Mesendoderm (in vitro differentiated cells): ENCODE data around the gene NRXN3.

Source experiments
- DNase-seq: peaks from one replicate; pipeline ENCODE4 v3.0.0; 2013
- H2AK5ac ChIP-seq: 2 replicates; pipeline ENCODE4 v1.6.1; 2013; ENCODE audit warnings: low read length, inconsistent platforms
- H2BK120ac ChIP-seq: 2 replicates; pipeline ENCODE4 v1.6.1; 2013; ENCODE audit warnings: low read depth, mild to moderate bottlenecking, low read length, moderate library complexity, mixed read lengths
- H2BK15ac ChIP-seq: replicated peaks from 2 replicates; pipeline ENCODE4 v1.6.1; 2013; ENCODE audit warnings: low read depth, mild to moderate bottlenecking, moderate library complexity
- H2BK5ac ChIP-seq: 2 replicates; pipeline ENCODE4 v1.6.1; 2013; ENCODE audit warnings: low read length, inconsistent platforms
- H3K18ac ChIP-seq: 2 replicates; pipeline ENCODE4 v1.6.1; 2013; ENCODE audit warnings: mild to moderate bottlenecking, low read length, mixed read lengths
- H3K23ac ChIP-seq: one replicate; pipeline ENCODE4 v1.6.1; 2013; ENCODE audit warnings: low read length
- H3K27ac ChIP-seq: 2 replicates; pipeline ENCODE4 v1.5.1; 2013; ENCODE audit warnings: low read depth, mild to moderate bottlenecking, inconsistent platforms, low read length, moderate library complexity
- H3K27me3 ChIP-seq: 2 replicates; pipeline ENCODE4 v1.6.1; 2013; ENCODE audit warnings: low read length, control low read depth, mild to moderate bottlenecking, inconsistent platforms; ENCODE audit not compliant: insufficient read depth, poor library complexity
- H3K36me3 ChIP-seq: 2 replicates; pipeline ENCODE4 v1.6.1; 2013; ENCODE audit warnings: low read length, inconsistent platforms; ENCODE audit not compliant: control insufficient read depth, insufficient read depth
- H3K4ac ChIP-seq: one replicate; pipeline ENCODE4 v1.6.1; 2013; ENCODE audit warnings: low read depth, mild to moderate bottlenecking, low read length, moderate library complexity
- H3K4me1 ChIP-seq: 2 replicates; pipeline ENCODE4 v1.6.1; 2013; ENCODE audit warnings: low read depth, low read length, inconsistent platforms; ENCODE audit not compliant: control insufficient read depth
- H3K4me2 ChIP-seq: 2 replicates; pipeline ENCODE4 v1.6.1; 2013; ENCODE audit warnings: low read length
- H3K4me3 ChIP-seq: 2 replicates; pipeline ENCODE4 v1.5.1; 2013; ENCODE audit warnings: mild to moderate bottlenecking, low read length
- H3K56ac ChIP-seq: one replicate; pipeline ENCODE4 v1.6.1; 2013; ENCODE audit warnings: low read length
- H3K79me1 ChIP-seq: 2 replicates; pipeline ENCODE4 v1.6.1; 2013; ENCODE audit warnings: low read length, inconsistent platforms
- H3K79me2 ChIP-seq: 2 replicates; pipeline ENCODE4 v1.6.1; 2013; ENCODE audit warnings: mild to moderate bottlenecking, low read length; ENCODE audit not compliant: control insufficient read depth, insufficient read depth
- H3K9ac ChIP-seq: 2 replicates; pipeline ENCODE4 v1.6.1; 2013; ENCODE audit warnings: low read length, inconsistent platforms
- H4K5ac ChIP-seq: one replicate; pipeline ENCODE4 v1.6.1; 2013; ENCODE audit warnings: low read length
- H4K8ac ChIP-seq: one replicate; pipeline ENCODE4 v1.6.1; 2013; ENCODE audit warnings: low read depth, mild to moderate bottlenecking, control low read depth, low read length, moderate library complexity
- WGBS: extraction: QIAGEN DNeasy Blood & Tissue Kit; methylation state at CpG from one replicate; pipeline ENCODE4 v1.1.7; 2013; ENCODE audit warnings: low lambda C conversion rate, missing lambda C conversion rate; ENCODE audit not compliant: insufficient coverage; ENCODE audit errors: extremely low coverage; 5-methylcytosine and 5-hydroxymethylcytosine counted together

NRXN3 gene

GRCh38 chr14:79376557-79376956, 1206.4 kb downstream of the NRXN3 start:
- no peaks in the 10 kb centered on the region for H3K79me1 ChIP-seq
- H2BK5ac ChIP-seq, result no peak overlapping the region
- H4K8ac ChIP-seq, result no peak overlapping the region
- H3K4ac ChIP-seq, result no peak overlapping the region
- no peak overlapping the region for H3K4me3 ChIP-seq
- no peak overlapping the region for H3K56ac ChIP-seq
- H3K4me1 ChIP-seq, result no peaks in the 10 kb centered on the region
- no peak overlapping the region for H3K27ac ChIP-seq
- H3K36me3 ChIP-seq, result no peaks in the 10 kb centered on the region
- DNase-seq, result no peak
- WGBS, result no CpG with 5 or more reads among the region's 1 CpG
- H3K9ac ChIP-seq, result no peak overlapping the region
- H3K23ac ChIP-seq, result no peak overlapping the region
- no peak overlapping the region for H2BK120ac ChIP-seq
- H2AK5ac ChIP-seq, result no peak overlapping the region
- no peaks in the 10 kb centered on the region for H3K79me2 ChIP-seq
- no peak overlapping the region for H4K5ac ChIP-seq
- H3K27me3 ChIP-seq, result no peaks in the 10 kb centered on the region
- no peak overlapping the region for H3K18ac ChIP-seq
- H2BK15ac ChIP-seq, result no peak overlapping the region
- no peak overlapping the region for H3K4me2 ChIP-seq

- no peaks in the 10 kb centered on the region for H3K79me2 ChIP-seq
- H3K56ac ChIP-seq, result no peak overlapping the region
- H3K4ac ChIP-seq, result no peak overlapping the region
- no peak overlapping the region for H2AK5ac ChIP-seq
- no peak overlapping the region for H4K8ac ChIP-seq
- no peak overlapping the region for H2BK15ac ChIP-seq
- no peak overlapping the region for H3K4me2 ChIP-seq
- H3K27ac ChIP-seq, result no peak overlapping the region
- H3K9ac ChIP-seq, result no peak overlapping the region
- no peaks in the 10 kb centered on the region for H3K36me3 ChIP-seq
- no peak overlapping the region for H2BK5ac ChIP-seq
- DNase-seq, result no peak
- H3K4me1 ChIP-seq, result no peaks in the 10 kb centered on the region
- no peak overlapping the region for H3K23ac ChIP-seq
- no peak overlapping the region for H3K4me3 ChIP-seq
- H3K18ac ChIP-seq, result no peak overlapping the region
- no peak overlapping the region for H4K5ac ChIP-seq
- no peaks in the 10 kb centered on the region for H3K79me1 ChIP-seq
- no CpG with 5 or more reads among the region's 2 CpGs for WGBS
- H2BK120ac ChIP-seq, result no peak overlapping the region
- no peaks in the 10 kb centered on the region for H3K27me3 ChIP-seq
Measured at GRCh38 chr14:79378020-79378419, 1207.8 kb downstream of the NRXN3 start.

- no peak overlapping the region for H3K4me3 ChIP-seq
- H2BK15ac ChIP-seq, result no peak overlapping the region
- H2BK120ac ChIP-seq, result no peak overlapping the region
- H3K4me1 ChIP-seq, result no peaks in the 10 kb centered on the region
- H2BK5ac ChIP-seq, result no peak overlapping the region
- no peak overlapping the region for H3K23ac ChIP-seq
- no peaks in the 10 kb centered on the region for H3K79me2 ChIP-seq
- no peak overlapping the region for H3K56ac ChIP-seq
- H2AK5ac ChIP-seq, result no peak overlapping the region
- no peak overlapping the region for H3K9ac ChIP-seq
- no peak overlapping the region for H3K27ac ChIP-seq
- no peaks in the 10 kb centered on the region for H3K79me1 ChIP-seq
- no peak overlapping the region for H3K4ac ChIP-seq
- no peaks in the 10 kb centered on the region for H3K27me3 ChIP-seq
- no peak overlapping the region for H4K5ac ChIP-seq
- no peak overlapping the region for H3K18ac ChIP-seq
- no CpG with 5 or more reads among the region's 5 CpGs for WGBS
- no peaks in the 10 kb centered on the region for H3K36me3 ChIP-seq
- DNase-seq, result no peak
- no peak overlapping the region for H4K8ac ChIP-seq
- no peak overlapping the region for H3K4me2 ChIP-seq
Measured at GRCh38 chr14:79379266-79379665, 1209.1 kb downstream of the NRXN3 start.

DNA sequence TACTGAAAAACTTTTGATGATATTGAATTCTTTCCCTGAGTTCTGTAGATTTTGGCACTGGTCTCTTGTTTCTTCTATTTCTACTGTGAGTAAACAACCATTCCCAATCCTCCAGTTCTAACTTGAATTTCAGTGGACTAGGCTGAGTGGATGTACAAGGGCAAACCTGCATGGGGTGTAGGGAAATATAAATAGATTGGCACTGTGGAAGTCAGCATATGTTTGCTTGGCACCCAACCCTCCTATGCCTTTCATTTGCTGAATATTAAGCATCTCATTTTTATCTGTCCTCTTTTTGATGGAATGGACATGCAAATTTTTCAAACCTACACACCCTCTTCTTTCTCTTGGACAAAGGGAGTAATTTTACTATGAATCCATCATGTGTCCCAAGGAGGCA, 1212.9 kb downstream of the NRXN3 start:
- no peak overlapping the region for H2BK5ac ChIP-seq
- no peak overlapping the region for H4K5ac ChIP-seq
- H2AK5ac ChIP-seq, result no peak overlapping the region
- no peak overlapping the region for H3K27ac ChIP-seq
- no peak overlapping the region for H3K9ac ChIP-seq
- H3K79me1 ChIP-seq, result no peaks in the 10 kb centered on the region
- H3K18ac ChIP-seq, result no peak overlapping the region
- no peak overlapping the region for H3K23ac ChIP-seq
- no peak overlapping the region for H3K4me3 ChIP-seq
- no peak overlapping the region for H3K4me2 ChIP-seq
- H3K4me1 ChIP-seq, result no peaks in the 10 kb centered on the region
- H2BK15ac ChIP-seq, result no peak overlapping the region
- no peak overlapping the region for H4K8ac ChIP-seq
- H2BK120ac ChIP-seq, result no peak overlapping the region
- no peak overlapping the region for H3K56ac ChIP-seq
- H3K27me3 ChIP-seq, result no peaks in the 10 kb centered on the region
- H3K4ac ChIP-seq, result no peak overlapping the region
- H3K36me3 ChIP-seq, result no peaks in the 10 kb centered on the region
- no peaks in the 10 kb centered on the region for H3K79me2 ChIP-seq
- no peak for DNase-seq

GRCh38 chr14:79383475-79383874, 1213.3 kb downstream of the NRXN3 start:
- Histone ChIP-seq H4K8ac (no peak overlapping the region), H3K4me2 (no peak overlapping the region), H3K23ac (no peak overlapping the region), H3K4ac (no peak overlapping the region), H2AK5ac (no peak overlapping the region), H3K18ac (no peak overlapping the region), H3K36me3 (no peaks in the 10 kb centered on the region), H3K56ac (no peak overlapping the region), H3K27ac (no peak overlapping the region), H2BK15ac (no peak overlapping the region), H2BK5ac (no peak overlapping the region), H3K79me1 (no peaks in the 10 kb centered on the region), H3K79me2 (no peaks in the 10 kb centered on the region), H2BK120ac (no peak overlapping the region), H4K5ac (no peak overlapping the region), H3K4me3 (no peak overlapping the region), H3K9ac (no peak overlapping the region), H3K4me1 (no peaks in the 10 kb centered on the region), H3K27me3 (no peaks in the 10 kb centered on the region)
- no CpG with 5 or more reads among the region's 2 CpGs for WGBS
- no peak for DNase-seq

DNA sequence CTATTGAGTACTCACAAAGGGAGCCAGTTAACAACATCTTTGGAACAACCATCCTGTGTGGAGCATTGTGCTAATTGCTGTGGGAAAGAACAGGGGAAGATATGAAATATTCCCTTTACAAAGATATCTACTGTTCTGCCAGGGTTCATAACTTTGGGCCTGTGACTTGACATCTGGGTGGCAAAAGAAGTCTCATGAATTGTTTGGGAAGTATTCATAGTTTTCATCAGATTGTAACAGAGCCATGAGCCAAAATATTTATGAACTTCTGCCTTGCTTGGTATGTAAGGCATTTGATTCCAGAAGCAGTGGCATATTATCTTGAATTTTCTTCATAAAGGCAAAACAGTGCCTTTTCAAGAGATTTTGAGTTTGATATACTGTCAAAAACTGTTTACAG, 1224.9 kb downstream of the NRXN3 start:
- H2BK5ac ChIP-seq, result no peak overlapping the region
- H3K27me3 ChIP-seq, result no peaks in the 10 kb centered on the region
- no peak overlapping the region for H2BK15ac ChIP-seq
- H3K56ac ChIP-seq, result no peak overlapping the region
- H3K4me3 ChIP-seq, result no peak overlapping the region
- no peaks in the 10 kb centered on the region for H3K79me2 ChIP-seq
- H3K4ac ChIP-seq, result no peak overlapping the region
- no peaks in the 10 kb centered on the region for H3K36me3 ChIP-seq
- H3K79me1 ChIP-seq, result no peaks in the 10 kb centered on the region
- no peak overlapping the region for H3K27ac ChIP-seq
- no peak for DNase-seq
- H3K4me1 ChIP-seq, result no peaks in the 10 kb centered on the region
- H3K18ac ChIP-seq, result no peak overlapping the region
- no peak overlapping the region for H3K4me2 ChIP-seq
- no peak overlapping the region for H3K23ac ChIP-seq
- no peak overlapping the region for H2BK120ac ChIP-seq
- H2AK5ac ChIP-seq, result no peak overlapping the region
- H4K5ac ChIP-seq, result no peak overlapping the region
- no peak overlapping the region for H4K8ac ChIP-seq
- no peak overlapping the region for H3K9ac ChIP-seq
